ENCODE data around the gene FAM174B.

The FAM174B gene

DNA sequence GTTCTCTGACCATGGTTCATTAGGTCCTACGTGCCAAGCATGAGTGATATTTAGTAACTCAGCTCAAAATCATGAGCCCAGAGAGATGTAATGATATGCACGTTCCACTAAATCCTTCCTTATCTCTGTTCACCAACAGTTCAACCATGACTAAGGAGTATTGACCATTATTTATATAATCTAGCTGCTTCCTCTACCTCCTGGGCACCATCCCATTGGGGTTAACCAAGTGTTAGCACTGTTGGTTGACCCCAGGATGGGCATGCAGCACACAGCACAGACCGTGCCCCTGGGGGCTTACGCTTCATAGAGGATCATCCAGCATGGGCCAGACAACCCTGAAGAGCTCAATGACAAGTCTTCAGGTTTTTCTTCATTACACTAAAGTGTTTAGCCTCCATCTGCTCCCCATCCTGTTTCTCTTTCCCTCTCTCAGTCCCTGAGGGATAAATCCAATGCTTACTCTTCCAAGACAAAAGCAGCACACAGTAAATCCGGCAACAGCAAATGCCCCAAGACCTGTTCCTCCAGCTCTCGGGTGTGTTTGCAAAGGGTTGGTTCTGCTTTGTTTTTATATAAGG lies 10.4 kb downstream of the FAM174B start:
- no peak overlapping the region for H3K4me2 ChIP-seq (ENCODE audit: low read depth, low read length, poor library complexity, severe bottlenecking)
- H3K9me2 ChIP-seq (replicated peaks; ENCODE audit: insufficient read depth, low read length) = no peaks in the 10 kb centered on the region
- no peak overlapping the region for H3K27ac ChIP-seq (ENCODE audit: low read depth, low read length)
- H2AFZ ChIP-seq (ENCODE audit: low read depth, low read length, severe bottlenecking) = no peak overlapping the region
- no peak overlapping the region for H3K4me3 ChIP-seq (ENCODE audit: insufficient read depth, low read length, poor library complexity, severe bottlenecking)
- H3K79me2 ChIP-seq (ENCODE audit: insufficient read depth, low read length) = no peaks in the 10 kb centered on the region
- H3K36me3 ChIP-seq (ENCODE audit: low read length) = no peaks in the 10 kb centered on the region
- H3F3A ChIP-seq (ENCODE audit: insufficient read depth) = no peaks in the 10 kb centered on the region
- H3K9me3 ChIP-seq (ENCODE audit: insufficient read depth, low read length) = no peaks in the 10 kb centered on the region
- H4K20me1 ChIP-seq (ENCODE audit: low read depth, low read length) = no peaks in the 10 kb centered on the region
- H3K9ac ChIP-seq (ENCODE audit: low read length) = no peak overlapping the region
- H3K27me3 ChIP-seq (ENCODE audit: low read length) = no peaks in the 10 kb centered on the region
- TF ChIP-seq EZH2phosphoT487 (conservative IDR thresholded peaks at IDR 0.05; ENCODE audit: low read length) = no peak
- TF ChIP-seq, protein P1, sequence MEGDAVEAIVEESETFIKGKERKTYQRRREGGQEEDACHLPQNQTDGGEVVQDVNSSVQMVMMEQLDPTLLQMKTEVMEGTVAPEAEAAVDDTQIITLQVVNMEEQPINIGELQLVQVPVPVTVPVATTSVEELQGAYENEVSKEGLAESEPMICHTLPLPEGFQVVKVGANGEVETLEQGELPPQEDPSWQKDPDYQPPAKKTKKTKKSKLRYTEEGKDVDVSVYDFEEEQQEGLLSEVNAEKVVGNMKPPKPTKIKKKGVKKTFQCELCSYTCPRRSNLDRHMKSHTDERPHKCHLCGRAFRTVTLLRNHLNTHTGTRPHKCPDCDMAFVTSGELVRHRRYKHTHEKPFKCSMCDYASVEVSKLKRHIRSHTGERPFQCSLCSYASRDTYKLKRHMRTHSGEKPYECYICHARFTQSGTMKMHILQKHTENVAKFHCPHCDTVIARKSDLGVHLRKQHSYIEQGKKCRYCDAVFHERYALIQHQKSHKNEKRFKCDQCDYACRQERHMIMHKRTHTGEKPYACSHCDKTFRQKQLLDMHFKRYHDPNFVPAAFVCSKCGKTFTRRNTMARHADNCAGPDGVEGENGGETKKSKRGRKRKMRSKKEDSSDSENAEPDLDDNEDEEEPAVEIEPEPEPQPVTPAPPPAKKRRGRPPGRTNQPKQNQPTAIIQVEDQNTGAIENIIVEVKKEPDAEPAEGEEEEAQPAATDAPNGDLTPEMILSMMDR (IDR thresholded peaks at IDR 0.05; ENCODE audit: insufficient read depth, low read length, poor library complexity, severe bottlenecking) = no peak

DNA sequence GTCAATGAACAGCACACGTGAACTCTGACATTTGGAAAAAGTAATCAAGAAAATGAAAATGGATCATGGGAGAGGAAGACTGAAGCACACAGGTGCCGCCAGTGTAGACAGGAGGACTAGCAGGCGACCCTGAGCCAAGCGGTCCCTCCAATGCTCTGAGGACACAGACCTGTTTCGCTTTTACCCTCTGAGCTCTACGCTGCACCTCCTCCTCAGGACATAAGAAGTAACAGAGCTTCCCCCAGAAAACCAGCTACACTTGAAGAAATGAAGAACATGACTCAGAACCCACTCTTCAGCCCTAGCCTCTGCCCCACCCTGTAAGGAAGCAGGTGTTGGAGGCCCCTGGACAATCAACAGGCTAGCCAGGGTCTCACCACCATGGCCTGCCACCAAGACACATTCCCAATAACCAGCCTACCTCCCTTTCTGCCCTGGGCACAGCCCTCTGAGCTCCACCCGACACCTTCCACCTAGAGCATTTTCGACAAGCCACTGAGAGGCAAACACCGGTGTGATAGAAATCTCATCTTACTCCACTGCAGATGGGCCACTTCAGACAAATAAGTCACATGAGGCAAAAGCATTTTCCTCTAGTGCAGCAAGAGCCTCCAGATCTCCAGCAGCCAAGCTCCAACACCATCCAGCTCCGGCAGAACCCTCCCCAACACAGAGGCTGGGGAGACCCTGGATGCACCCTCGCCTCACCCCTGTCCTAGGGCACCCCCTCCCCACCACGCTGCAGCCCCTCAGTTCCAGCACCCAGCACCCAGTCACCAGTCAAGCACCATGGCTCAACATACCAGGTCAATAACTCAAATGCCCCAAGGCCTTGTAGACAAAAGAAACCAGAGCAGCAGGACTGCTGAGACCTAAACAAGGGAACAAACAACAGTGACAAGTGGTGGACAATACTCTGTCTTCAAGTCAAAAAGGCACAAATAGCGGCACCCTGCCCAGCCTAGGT lies 11.4 kb downstream of the FAM174B start:
- Histone ChIP-seq H4K20me1 (ENCODE audit: low read depth, low read length) (no peaks in the 10 kb centered on the region), H3F3A (ENCODE audit: insufficient read depth) (no peaks in the 10 kb centered on the region), H3K27me3 (ENCODE audit: low read length) (no peaks in the 10 kb centered on the region), H3K79me2 (ENCODE audit: insufficient read depth, low read length) (no peaks in the 10 kb centered on the region), H3K4me3 (ENCODE audit: insufficient read depth, low read length, poor library complexity, severe bottlenecking) (no peak overlapping the region), H3K4me2 (ENCODE audit: low read depth, low read length, poor library complexity, severe bottlenecking) (no peak overlapping the region), H2AFZ (ENCODE audit: low read depth, low read length, severe bottlenecking) (no peak overlapping the region), H3K36me3 (ENCODE audit: low read length) (no peaks in the 10 kb centered on the region), H3K9ac (ENCODE audit: low read length) (no peak overlapping the region), H3K9me3 (ENCODE audit: insufficient read depth, low read length) (no peaks in the 10 kb centered on the region), H3K27ac (ENCODE audit: low read depth, low read length) (no peak overlapping the region), H3K9me2 (replicated peaks; ENCODE audit: insufficient read depth, low read length) (no peaks in the 10 kb centered on the region)
- TF ChIP-seq, protein P1 (IDR thresholded peaks at IDR 0.05; ENCODE audit: insufficient read depth, low read length, poor library complexity, severe bottlenecking) = no peak
- no peak for TF ChIP-seq EZH2phosphoT487 (conservative IDR thresholded peaks at IDR 0.05; ENCODE audit: low read length)

DNA sequence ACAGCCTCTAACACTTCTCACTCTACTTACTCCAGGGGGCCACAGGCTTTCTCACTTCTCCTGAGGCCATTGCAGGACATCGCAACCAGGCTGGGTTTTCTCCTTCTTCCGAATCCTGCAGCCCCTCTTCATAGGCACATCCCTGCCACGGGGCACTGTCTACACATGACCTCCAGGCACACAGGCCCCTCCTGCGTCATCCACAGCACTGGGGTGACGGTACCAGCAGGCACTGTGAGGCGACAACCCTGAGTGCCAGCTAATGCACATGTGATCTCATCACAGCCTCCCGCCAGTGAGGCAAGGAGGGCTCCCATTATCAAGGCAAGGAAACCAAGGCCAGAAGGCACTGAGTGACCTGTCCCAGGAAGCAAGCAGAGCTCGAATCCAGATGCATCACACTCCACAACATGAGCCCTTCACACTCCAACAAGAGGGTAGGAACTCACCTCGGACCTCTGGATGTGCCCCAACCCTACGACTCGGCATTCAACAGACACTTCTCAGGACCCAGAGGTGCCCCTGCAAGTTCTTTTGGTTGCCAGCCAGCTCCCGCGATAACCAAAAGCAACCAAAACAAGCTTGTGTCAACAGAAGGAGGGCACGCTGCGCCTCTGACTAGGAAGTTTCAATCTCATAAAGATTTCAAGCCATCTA lies 16.7 kb downstream of the FAM174B start:
- TF ChIP-seq, protein P1 (IDR thresholded peaks at IDR 0.05; ENCODE audit: insufficient read depth, low read length, poor library complexity, severe bottlenecking) = no peak
- no peak for TF ChIP-seq EZH2phosphoT487 (conservative IDR thresholded peaks at IDR 0.05; ENCODE audit: low read length)
- H4K20me1 ChIP-seq (ENCODE audit: low read depth, low read length) = no peaks in the 10 kb centered on the region
- no peaks in the 10 kb centered on the region for H3K27me3 ChIP-seq (ENCODE audit: low read length)
- H3K9ac ChIP-seq (ENCODE audit: low read length) = no peak overlapping the region
- no peak overlapping the region for H2AFZ ChIP-seq (ENCODE audit: low read depth, low read length, severe bottlenecking)
- H3K4me3 ChIP-seq (ENCODE audit: insufficient read depth, low read length, poor library complexity, severe bottlenecking) = no peak overlapping the region
- H3K9me3 ChIP-seq (ENCODE audit: insufficient read depth, low read length) = no peaks in the 10 kb centered on the region
- H3F3A ChIP-seq (ENCODE audit: insufficient read depth) = no peaks in the 10 kb centered on the region
- no peaks in the 10 kb centered on the region for H3K79me2 ChIP-seq (ENCODE audit: insufficient read depth, low read length)
- H3K9me2 ChIP-seq (replicated peaks; ENCODE audit: insufficient read depth, low read length) = no peaks in the 10 kb centered on the region
- no peak overlapping the region for H3K27ac ChIP-seq (ENCODE audit: low read depth, low read length)
- H3K4me2 ChIP-seq (ENCODE audit: low read depth, low read length, poor library complexity, severe bottlenecking) = no peak overlapping the region
- no peaks in the 10 kb centered on the region for H3K36me3 ChIP-seq (ENCODE audit: low read length)

All from SU-DHL-6 (cell line).